Neural cell (in vitro differentiated cells): Measurements from ENCODE around the gene CHRM3. TPM values are rescaled to one million over a fixed set of nuclear protein-coding genes. Genes with fewer than 3 reads are reported as not detected.

Experiments used
- H2AFZ ChIP-seq: fragments of 200-600, 300-800 bp; sonication (generic), shearing (Covaris generic); 2 replicates; pipeline ENCODE4 v1.6.0; 2014; ENCODE audit warnings: low read depth, mild to moderate bottlenecking, antibody characterized with exemption, low read length, moderate library complexity
- H3F3A ChIP-seq: fragments of 200-600 bp; shearing (Covaris generic); 2 replicates; pipeline ENCODE4 v1.6.1; 2016; ENCODE audit warnings: mild to moderate bottlenecking, moderate library complexity, mixed read lengths, antibody characterized with exemption, low read length; ENCODE audit not compliant: insufficient read depth, poor library complexity, severe bottlenecking
- H3K27ac ChIP-seq: fragments of 200-600, 300-800 bp; sonication (generic), shearing (Covaris generic); 2 replicates; pipeline ENCODE4 v1.5.1; 2014; ENCODE audit warnings: mild to moderate bottlenecking, low read length, moderate library complexity
- H3K27me3 ChIP-seq: fragments of 300-800, 200-600 bp; sonication (generic), shearing (Covaris generic); 2 replicates; pipeline ENCODE4 v1.6.0; 2014; ENCODE audit warnings: mild to moderate bottlenecking, low read depth, low read length, moderate library complexity; ENCODE audit not compliant: insufficient read depth
- H3K36me3 ChIP-seq: fragments of 300-800, 200-600 bp; sonication (generic), shearing (Covaris generic); 2 replicates; pipeline ENCODE4 v1.5.1; 2014; ENCODE audit warnings: mild to moderate bottlenecking, antibody characterized with exemption, low read length, moderate library complexity; ENCODE audit not compliant: insufficient read depth
- H3K4me2 ChIP-seq: fragments of 300-800, 200-600 bp; sonication (generic), shearing (Covaris generic); 2 replicates; pipeline ENCODE4 v1.6.0; 2014; ENCODE audit warnings: mild to moderate bottlenecking, low read length
- H3K4me3 ChIP-seq: fragments of 300-800, 200-600 bp; sonication (generic), shearing (Covaris generic); 2 replicates; pipeline ENCODE4 v1.5.1; 2014; ENCODE audit warnings: mild to moderate bottlenecking, low read length, moderate library complexity
- H3K79me2 ChIP-seq: fragments of 200-600 bp; shearing (Covaris generic); replicated peaks from 2 replicates; pipeline ENCODE4 v1.6.0; 2014; ENCODE audit warnings: mild to moderate bottlenecking, low read length, moderate library complexity; ENCODE audit not compliant: insufficient read depth
- H3K9ac ChIP-seq: fragments of 300-800, 200-600 bp; sonication (generic), shearing (Covaris generic); 2 replicates; pipeline ENCODE4 v1.6.1; 2016; ENCODE audit warnings: mild to moderate bottlenecking, low read length, mixed read lengths
- H3K9me2 ChIP-seq: fragments of 200-600 bp; shearing (Covaris generic); 2 replicates; pipeline ENCODE4 v1.6.1; 2016; ENCODE audit warnings: mild to moderate bottlenecking, low read length, mixed read lengths; ENCODE audit not compliant: insufficient read depth
- H3K9me3 ChIP-seq: fragments of 200-600, 300-800 bp; sonication (generic), shearing (Covaris generic); 2 replicates; pipeline ENCODE4 v1.6.1; 2016; ENCODE audit warnings: mild to moderate bottlenecking, mixed run types, low read length, moderate library complexity, mixed read lengths
- H4K20me1 ChIP-seq: fragments of 200-600 bp; shearing (Covaris generic); 2 replicates; pipeline ENCODE4 v1.6.1; 2016; ENCODE audit warnings: mild to moderate bottlenecking, mixed run types; ENCODE audit not compliant: insufficient read depth
- CTCF ChIP-seq: fragments of 450-650 bp; IDR thresholded peaks from 2 replicates; pipeline ENCODE4 v1.5.1; 2014; ENCODE audit warnings: antibody characterized with exemption, mild to moderate bottlenecking, moderate library complexity; ENCODE audit not compliant: poor library complexity, severe bottlenecking
- EP300 ChIP-seq: fragments of 450-650 bp; conservative IDR thresholded peaks from 2 replicates; pipeline ENCODE4 v1.6.1; 2014; ENCODE audit warnings: antibody characterized with exemption, mild to moderate bottlenecking, moderate library complexity; ENCODE audit not compliant: poor library complexity, severe bottlenecking
- EZH2 ChIP-seq: fragments of 200-600, 300-800 bp; shearing (Covaris generic), sonication (generic); IDR thresholded peaks from 2 replicates; pipeline ENCODE4 v1.6.1; 2014; ENCODE audit warnings: antibody characterized with exemption, low read length, borderline replicate concordance, mild to moderate bottlenecking; ENCODE audit not compliant: insufficient read depth, poor library complexity, severe bottlenecking
- MXI1 ChIP-seq: fragments of 450-650 bp; conservative IDR thresholded peaks from 2 replicates; pipeline ENCODE4 v1.6.1; 2014; ENCODE audit warnings: antibody characterized with exemption, mild to moderate bottlenecking; ENCODE audit not compliant: poor library complexity, severe bottlenecking
- POLR2AphosphoS5 ChIP-seq: IDR thresholded peaks from 2 replicates; pipeline ENCODE4 v1.6.1; 2012
- RAD21 ChIP-seq: fragments of 450-650 bp; conservative IDR thresholded peaks from 2 replicates; pipeline ENCODE4 v1.6.1; 2014; ENCODE audit warnings: antibody characterized with exemption, mild to moderate bottlenecking, moderate library complexity
- REST ChIP-seq: IDR thresholded peaks from 2 replicates; pipeline ENCODE4 v1.6.1; 2012; ENCODE audit warnings: borderline replicate concordance
- SMC3 ChIP-seq: fragments of 450-650 bp; conservative IDR thresholded peaks from 2 replicates; pipeline ENCODE4 v1.6.1; 2014; ENCODE audit warnings: antibody characterized with exemption, mild to moderate bottlenecking, moderate library complexity; ENCODE audit not compliant: poor library complexity
- TAF1 ChIP-seq: IDR thresholded peaks from 2 replicates; pipeline ENCODE4 v1.6.1; 2012; ENCODE audit warnings: low read depth
- polyA plus RNA-seq: library from polyadenylated mRNA; depleted of rRNA; stranded (reverse); fragments of >200 nt; gene quantifications from 2 replicates; pipeline ENCODE4 v1.2.3, GENCODE V29; 2014

CHRM3 gene
- polyA plus RNA-seq, 1 donor from 2014 or later, result 0.16 TPM

- no peaks in the 10 kb centered on the region for H3K79me2 ChIP-seq
- no peak overlapping the region for H3K4me2 ChIP-seq
- H3K9me2 ChIP-seq, result no peaks in the 10 kb centered on the region
- no peaks in the 10 kb centered on the region for H3K9me3 ChIP-seq
- no peak overlapping the region for H3K4me3 ChIP-seq
- no peak overlapping the region for H3K9ac ChIP-seq
- H3K36me3 ChIP-seq, result no peaks in the 10 kb centered on the region
- H3K27me3 ChIP-seq, result peaks cover 10% of the 10 kb centered on the region
- TF ChIP-seq REST, result no peak
- TF ChIP-seq RAD21, result no peak
- TF ChIP-seq CTCF, result no peak
- no peak for TF ChIP-seq EP300
- no peak for TF ChIP-seq EZH2
- no peak for TF ChIP-seq POLR2AphosphoS5
- no peak for TF ChIP-seq TAF1
- TF ChIP-seq MXI1, result no peak
- no peak for TF ChIP-seq SMC3
- no peaks in the 10 kb centered on the region for H4K20me1 ChIP-seq
- H2AFZ ChIP-seq, result no peak overlapping the region
- H3F3A ChIP-seq, result no peaks in the 10 kb centered on the region
- no peak overlapping the region for H3K27ac ChIP-seq
These were observed 7.7 kb downstream of the CHRM3 start for GRCh38 chr1:239394107-239394506.

GRCh38 chr1:239413916-239414315 is 27.5 kb downstream of the CHRM3 start:
- Histone ChIP-seq H3K4me2 (no peak overlapping the region), H3K9ac (no peak overlapping the region), H2AFZ (no peak overlapping the region), H3K79me2 (no peaks in the 10 kb centered on the region), H3K27me3 (no peaks in the 10 kb centered on the region), H3K36me3 (no peaks in the 10 kb centered on the region), H3K27ac (no peak overlapping the region), H3K9me3 (no peaks in the 10 kb centered on the region), H3K9me2 (no peaks in the 10 kb centered on the region), H3F3A (no peaks in the 10 kb centered on the region), H4K20me1 (no peaks in the 10 kb centered on the region), H3K4me3 (no peak overlapping the region)
- TF ChIP-seq EP300 (no peak), RAD21 (no peak), SMC3 (no peak), TAF1 (no peak), MXI1 (no peak), EZH2 (no peak), REST (no peak), POLR2AphosphoS5 (no peak), CTCF (no peak)
